ENCODE results near the gene RNF207.

GRCh38 chr1:6174621-6175410, 31.1 kb upstream of the RNF207 start:
- TF ChIP-seq CTCF (IDR thresholded peaks at IDR 0.05) (no peak), POLR2AphosphoS5 (IDR thresholded peaks at IDR 0.05; ENCODE audit: insufficient read depth in 1 of 2, low read depth in 1 of 2) (no peak), POLR2A (IDR thresholded peaks at IDR 0.05) (no peak)
